Parathyroid adenoma (tissue), 2 donors: Measurements from ENCODE around the gene ANKS1A.

Experiments
- H2AFZ ChIP-seq: fragments of 300-600 bp; sonication (generic); one replicate; pipeline ENCODE4 v1.7.0; 2017; ENCODE audit warnings: antibody characterized with exemption, mild to moderate bottlenecking
- H3K27ac ChIP-seq: fragments of 300-600 bp; sonication (generic); one replicate; pipeline ENCODE4 v1.7.0; 2017
- H3K27me3 ChIP-seq: fragments of 300-600 bp; sonication (generic); one replicate; pipeline ENCODE4 v1.7.0; 2017; ENCODE audit warnings: low read length; ENCODE audit not compliant: control insufficient read depth, insufficient read depth
- H3K36me3 ChIP-seq: fragments of 300-600 bp; sonication (generic); one replicate; pipeline ENCODE4 v1.7.0; 2017; ENCODE audit warnings: low read length; ENCODE audit not compliant: control insufficient read depth, insufficient read depth
- H3K4me1 ChIP-seq: fragments of 300-600 bp; sonication (generic); one replicate; pipeline ENCODE4 v1.7.0; 2017; ENCODE audit warnings: control low read depth
- H3K4me2 ChIP-seq: fragments of 300-600 bp; sonication (generic); one replicate; pipeline ENCODE4 v1.7.0; 2017; ENCODE audit warnings: low read length
- H3K4me3 ChIP-seq: fragments of 300-600 bp; sonication (generic); one replicate; pipeline ENCODE4 v1.7.0; 2017; ENCODE audit warnings: low read depth, low read length
- H3K79me2 ChIP-seq: fragments of 300-600 bp; sonication (generic); one replicate; pipeline ENCODE4 v1.7.0; 2017; ENCODE audit warnings: control low read depth
- H3K9ac ChIP-seq: fragments of 300-600 bp; sonication (generic); one replicate; pipeline ENCODE4 v1.7.0; 2017; ENCODE audit warnings: mild to moderate bottlenecking
- H3K9me3 ChIP-seq: fragments of 300-600 bp; sonication (generic); one replicate; pipeline ENCODE4 v1.7.0; 2017; ENCODE audit warnings: low read length; ENCODE audit not compliant: control insufficient read depth
- CTCF ChIP-seq: fragments of 300-600 bp; sonication (generic); IDR thresholded peaks from one replicate; pipeline ENCODE4 v1.7.0; 2017; ENCODE audit warnings: antibody characterized with exemption, mild to moderate bottlenecking
- donor health status: primary hyperparathyroidism.

ANKS1A gene

GRCh38 chr6:35031611-35032529 lies 142.8 kb downstream of the ANKS1A start:
- peaks cover 4% of the 10 kb centered on the region for H3K79me2 ChIP-seq
- H3K4me2 ChIP-seq: no peak overlapping the region
- H3K9ac ChIP-seq: no peak overlapping the region
- H3K27ac ChIP-seq: no peak overlapping the region
- no peak for TF ChIP-seq CTCF
- H2AFZ ChIP-seq: no peak overlapping the region
- no peaks in the 10 kb centered on the region for H3K9me3 ChIP-seq
- H3K27me3 ChIP-seq: no peaks in the 10 kb centered on the region
- H3K36me3 ChIP-seq: no peaks in the 10 kb centered on the region
- no peak overlapping the region for H3K4me3 ChIP-seq
- H3K4me1 ChIP-seq: no peaks in the 10 kb centered on the region

- Histone ChIP-seq H3K9me3 (no peaks in the 10 kb centered on the region), H3K4me1 (no peaks in the 10 kb centered on the region), H3K9ac (no peak overlapping the region), H3K36me3 (no peaks in the 10 kb centered on the region), H3K27ac (no peak overlapping the region), H3K79me2 (peaks cover 7% of the 10 kb centered on the region), H2AFZ (no peak overlapping the region), H3K27me3 (no peaks in the 10 kb centered on the region), H3K4me3 (no peak overlapping the region), H3K4me2 (no peak overlapping the region)
- TF ChIP-seq CTCF: no peak
These were observed 144.6 kb downstream of the ANKS1A start for GRCh38 chr6:35033683-35034082.

- Histone ChIP-seq H3K9ac (no peak overlapping the region), H3K4me2 (no peak overlapping the region), H3K27ac (no peak overlapping the region), H3K4me3 (no peak overlapping the region), H3K36me3 (no peaks in the 10 kb centered on the region), H3K79me2 (peaks cover 7% of the 10 kb centered on the region), H2AFZ (no peak overlapping the region), H3K4me1 (no peaks in the 10 kb centered on the region), H3K27me3 (no peaks in the 10 kb centered on the region), H3K9me3 (no peaks in the 10 kb centered on the region)
- no peak for TF ChIP-seq CTCF
These were observed 145.5 kb downstream of the ANKS1A start for GRCh38 chr6:35034411-35035191.

GRCh38 chr6:35035481-35036030 lies 146.5 kb downstream of the ANKS1A start:
- Histone ChIP-seq H3K27ac (no peak overlapping the region), H3K9ac (no peak overlapping the region), H3K4me2 (no peak overlapping the region), H3K9me3 (no peaks in the 10 kb centered on the region), H3K27me3 (no peaks in the 10 kb centered on the region), H3K79me2 (peaks cover 9% of the 10 kb centered on the region), H3K36me3 (no peaks in the 10 kb centered on the region), H3K4me1 (no peaks in the 10 kb centered on the region), H2AFZ (no peak overlapping the region), H3K4me3 (no peak overlapping the region)
- no peak for TF ChIP-seq CTCF
